Parathyroid adenoma (tissue), 2 donors: ENCODE data around the gene FGD2.

ENCODE experiments used
- H2AFZ ChIP-seq: fragments of 300-600 bp; sonication (generic); one replicate; pipeline ENCODE4 v1.7.0; 2017; ENCODE audit warnings: antibody characterized with exemption, mild to moderate bottlenecking
- H3K27ac ChIP-seq: fragments of 300-600 bp; sonication (generic); one replicate; pipeline ENCODE4 v1.7.0; 2017
- H3K27me3 ChIP-seq: fragments of 300-600 bp; sonication (generic); one replicate; pipeline ENCODE4 v1.7.0; 2017; ENCODE audit warnings: low read length; ENCODE audit not compliant: control insufficient read depth, insufficient read depth
- H3K36me3 ChIP-seq: fragments of 300-600 bp; sonication (generic); one replicate; pipeline ENCODE4 v1.7.0; 2017; ENCODE audit warnings: low read length; ENCODE audit not compliant: control insufficient read depth, insufficient read depth
- H3K4me1 ChIP-seq: fragments of 300-600 bp; sonication (generic); one replicate; pipeline ENCODE4 v1.7.0; 2017; ENCODE audit warnings: control low read depth
- H3K4me2 ChIP-seq: fragments of 300-600 bp; sonication (generic); one replicate; pipeline ENCODE4 v1.7.0; 2017; ENCODE audit warnings: low read length
- H3K4me3 ChIP-seq: fragments of 300-600 bp; sonication (generic); one replicate; pipeline ENCODE4 v1.7.0; 2017; ENCODE audit warnings: low read depth, low read length
- H3K79me2 ChIP-seq: fragments of 300-600 bp; sonication (generic); one replicate; pipeline ENCODE4 v1.7.0; 2017; ENCODE audit warnings: control low read depth
- H3K9ac ChIP-seq: fragments of 300-600 bp; sonication (generic); one replicate; pipeline ENCODE4 v1.7.0; 2017; ENCODE audit warnings: mild to moderate bottlenecking
- H3K9me3 ChIP-seq: fragments of 300-600 bp; sonication (generic); one replicate; pipeline ENCODE4 v1.7.0; 2017; ENCODE audit warnings: low read length; ENCODE audit not compliant: control insufficient read depth
- TF ChIP-seq, protein P1 (sequence below): fragments of 300-600 bp; sonication (generic); IDR thresholded peaks from one replicate; pipeline ENCODE4 v1.7.0; 2017; ENCODE audit warnings: antibody characterized with exemption, mild to moderate bottlenecking
- donor health status: primary hyperparathyroidism.

The FGD2 gene

DNA sequence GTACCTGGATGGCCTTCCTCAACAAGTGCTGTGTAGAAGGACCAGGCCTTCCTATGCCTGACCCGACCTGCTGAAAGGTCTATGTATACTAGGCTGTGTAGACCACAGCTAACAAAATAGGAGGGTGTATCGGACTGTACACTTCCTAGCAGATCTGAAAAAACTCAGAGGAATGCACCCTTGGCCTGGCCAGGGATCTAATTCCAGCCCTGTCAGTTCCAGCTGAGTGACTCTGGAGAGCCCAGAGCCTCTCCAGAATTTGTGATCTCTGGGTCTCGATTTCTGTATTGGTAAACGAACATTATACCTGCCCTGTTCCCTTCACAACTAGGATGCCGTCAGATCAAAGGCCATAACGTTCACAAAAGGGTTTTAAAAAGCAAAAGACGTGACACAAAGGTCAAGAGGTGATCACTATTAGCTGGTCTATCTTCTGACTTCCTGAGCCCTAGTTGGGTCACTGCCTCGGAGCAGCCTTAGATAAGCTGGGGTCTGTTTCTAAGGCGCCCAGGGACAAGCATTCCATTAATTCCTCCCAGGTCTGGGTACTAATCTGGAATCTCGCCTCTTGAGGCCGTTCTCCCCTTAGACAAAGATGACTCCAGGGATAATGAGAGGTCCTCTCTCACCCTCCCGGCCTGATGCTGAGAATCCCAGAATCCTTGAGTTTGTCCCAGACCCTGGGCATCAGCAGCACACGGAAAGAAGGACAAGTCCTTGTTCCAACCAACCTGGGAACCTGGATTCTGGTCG, 33.4 kb upstream of the FGD2 start:
- H3K4me1 ChIP-seq = peaks cover 7% of the 10 kb centered on the region
- H3K4me3 ChIP-seq = no peak overlapping the region
- peaks cover 5% of the 10 kb centered on the region for H3K79me2 ChIP-seq
- H3K36me3 ChIP-seq = no peaks in the 10 kb centered on the region
- no peak overlapping the region for H3K9ac ChIP-seq
- no peak overlapping the region for H3K4me2 ChIP-seq
- TF ChIP-seq, protein P1, sequence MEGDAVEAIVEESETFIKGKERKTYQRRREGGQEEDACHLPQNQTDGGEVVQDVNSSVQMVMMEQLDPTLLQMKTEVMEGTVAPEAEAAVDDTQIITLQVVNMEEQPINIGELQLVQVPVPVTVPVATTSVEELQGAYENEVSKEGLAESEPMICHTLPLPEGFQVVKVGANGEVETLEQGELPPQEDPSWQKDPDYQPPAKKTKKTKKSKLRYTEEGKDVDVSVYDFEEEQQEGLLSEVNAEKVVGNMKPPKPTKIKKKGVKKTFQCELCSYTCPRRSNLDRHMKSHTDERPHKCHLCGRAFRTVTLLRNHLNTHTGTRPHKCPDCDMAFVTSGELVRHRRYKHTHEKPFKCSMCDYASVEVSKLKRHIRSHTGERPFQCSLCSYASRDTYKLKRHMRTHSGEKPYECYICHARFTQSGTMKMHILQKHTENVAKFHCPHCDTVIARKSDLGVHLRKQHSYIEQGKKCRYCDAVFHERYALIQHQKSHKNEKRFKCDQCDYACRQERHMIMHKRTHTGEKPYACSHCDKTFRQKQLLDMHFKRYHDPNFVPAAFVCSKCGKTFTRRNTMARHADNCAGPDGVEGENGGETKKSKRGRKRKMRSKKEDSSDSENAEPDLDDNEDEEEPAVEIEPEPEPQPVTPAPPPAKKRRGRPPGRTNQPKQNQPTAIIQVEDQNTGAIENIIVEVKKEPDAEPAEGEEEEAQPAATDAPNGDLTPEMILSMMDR = no peak
- H3K9me3 ChIP-seq = no peaks in the 10 kb centered on the region
- no peak overlapping the region for H3K27ac ChIP-seq
- no peak overlapping the region for H2AFZ ChIP-seq
- no peaks in the 10 kb centered on the region for H3K27me3 ChIP-seq

- H3K9me3 ChIP-seq = no peaks in the 10 kb centered on the region
- peaks cover 15% of the 10 kb centered on the region for H3K79me2 ChIP-seq
- H3K4me3 ChIP-seq = no peak overlapping the region
- TF ChIP-seq, protein P1 = no peak
- no peaks in the 10 kb centered on the region for H3K36me3 ChIP-seq
- H3K4me1 ChIP-seq = peaks cover 7% of the 10 kb centered on the region
- no peaks in the 10 kb centered on the region for H3K27me3 ChIP-seq
- H3K9ac ChIP-seq = no peak overlapping the region
- no peak overlapping the region for H2AFZ ChIP-seq
- H3K4me2 ChIP-seq = no peak overlapping the region
- H3K27ac ChIP-seq = no peak overlapping the region
Observed at GRCh38 chr6:36973190-36973589, 32.3 kb upstream of the FGD2 start.

- H3K4me3 ChIP-seq = no peak overlapping the region
- H3K27ac ChIP-seq = no peak overlapping the region
- TF ChIP-seq, protein P1 = no peak
- no peak overlapping the region for H3K4me2 ChIP-seq
- peaks cover 7% of the 10 kb centered on the region for H3K4me1 ChIP-seq
- no peaks in the 10 kb centered on the region for H3K27me3 ChIP-seq
- no peak overlapping the region for H3K9ac ChIP-seq
- no peaks in the 10 kb centered on the region for H3K36me3 ChIP-seq
- no peaks in the 10 kb centered on the region for H3K9me3 ChIP-seq
- H3K79me2 ChIP-seq = peaks cover 18% of the 10 kb centered on the region
- no peak overlapping the region for H2AFZ ChIP-seq
Observed at GRCh38 chr6:36973647-36974046, 31.8 kb upstream of the FGD2 start.

DNA sequence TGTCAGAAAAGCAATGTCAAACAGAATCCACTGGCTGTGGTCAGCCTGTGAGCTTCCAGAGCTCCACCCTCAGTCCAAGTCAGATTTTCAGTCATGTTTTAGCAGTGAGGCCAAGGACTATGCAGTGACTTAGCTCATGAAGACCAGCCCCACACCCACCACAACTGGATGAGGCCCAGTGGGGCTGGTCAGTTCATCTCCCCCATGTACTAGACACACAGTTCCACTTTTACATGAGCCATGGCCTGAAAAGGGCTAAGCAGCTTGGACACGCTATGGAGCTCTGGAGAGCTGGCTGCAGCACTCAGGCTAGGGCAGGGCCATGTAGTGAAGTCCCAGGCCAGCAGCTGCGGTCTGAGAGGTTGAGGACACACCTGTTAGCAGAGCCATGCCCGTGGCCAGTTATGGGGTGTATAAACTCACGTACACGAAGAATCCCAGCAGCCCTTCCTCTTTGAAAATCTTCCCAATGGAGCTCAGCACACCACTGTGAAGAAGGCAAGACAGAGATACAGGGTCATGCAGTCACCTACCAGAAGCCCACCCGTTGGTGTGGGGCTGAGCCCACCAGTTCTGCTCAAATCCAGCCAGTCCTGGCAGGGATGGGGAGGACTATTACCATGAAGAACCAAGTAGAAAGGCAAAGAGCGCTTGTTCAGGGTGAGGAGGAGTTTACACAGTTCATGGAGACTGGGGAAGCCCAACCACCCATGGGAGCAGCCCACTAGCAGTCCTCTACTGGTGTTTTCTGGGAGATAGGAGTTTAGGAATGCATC, 30.0 kb upstream of the FGD2 start:
- H3K36me3 ChIP-seq = no peaks in the 10 kb centered on the region
- H2AFZ ChIP-seq = no peak overlapping the region
- peaks cover 8% of the 10 kb centered on the region for H3K4me1 ChIP-seq
- H3K79me2 ChIP-seq = peaks cover 21% of the 10 kb centered on the region
- no peak overlapping the region for H3K9ac ChIP-seq
- H3K4me2 ChIP-seq = no peak overlapping the region
- TF ChIP-seq, protein P1 = no peak
- no peak overlapping the region for H3K27ac ChIP-seq
- no peak overlapping the region for H3K4me3 ChIP-seq
- H3K27me3 ChIP-seq = no peaks in the 10 kb centered on the region
- H3K9me3 ChIP-seq = no peaks in the 10 kb centered on the region
